GM12878 (cell line): ENCODE data around the gene KCNIP2. TPM values are rescaled to one million over a fixed set of nuclear protein-coding genes. Genes with fewer than 3 reads are reported as not detected.

Experiments
- ATAC-seq: fragments of 200-7000 bp; cut with Tn5 transposase; 3 replicates; pipeline ENCODE4 v1.9.1; 2020; ENCODE audit warnings: mild to moderate bottlenecking, moderate library complexity
- BruUV-seq: library from RNA; stranded (reverse); fragments of 400-500 nt; replicated peaks from 2 replicates; lab custom pipeline; 2021; lab: Mats Ljungman, UMichigan
- CTCF ChIA-PET: fragments of 300-600 bp; sonication (Branson Sonifier 250); formaldehyde crosslinking; extraction: SDS; loops from one replicate; lab custom pipeline; 2021; ENCODE audit warnings: inconsistent platforms; lab: Yijun Ruan, JAX
- POLR2A ChIA-PET: fragments of 350-600 bp; formaldehyde crosslinking; extraction: SDS; loops from one replicate; lab custom pipeline; 2021; ENCODE audit warnings: inconsistent platforms; lab: Charles Lee
- RAD21 ChIA-PET: fragments of 300-600 bp; sonication (Branson Sonifier 250); formaldehyde crosslinking; loops from one replicate; lab custom pipeline; 2023; ENCODE audit warnings: antibody characterized with exemption; ENCODE audit not compliant: unreplicated experiment; lab: Charles Lee
- SMC1A ChIA-PET: fragments of 300-600 bp; sonication (Branson Sonifier 250); formaldehyde crosslinking; loops from one replicate; lab custom pipeline; 2023; ENCODE audit not compliant: unreplicated experiment, uncharacterized antibody; lab: Charles Lee
- DNase-seq: peaks from one replicate; pipeline ENCODE4 v3.0.0-alpha.2; 2011; ENCODE audit warnings: low read depth, low spot score
- FAIRE-seq: peaks from 3 replicates; lab custom pipeline; 2011; peaks lifted over from hg19 to GRCh38; lab: Jason Lieb, UNC
- H2AFZ ChIP-seq: 2 replicates; pipeline ENCODE4 v1.6.0; 2011; ENCODE audit warnings: low read depth, low read length, control low read depth; ENCODE audit not compliant: control insufficient read depth
- H3K27ac ChIP-seq: 2 replicates; pipeline ENCODE4 v1.5.1; 2011; ENCODE audit warnings: control low read depth; ENCODE audit not compliant: control insufficient read depth, insufficient read depth
- H3K27me3 ChIP-seq, 2 experiments: replicated peaks in 1 of 2; 2 replicates each; pipeline versions ENCODE4 v1.6.0 to v1.6.1; 2011; ENCODE audit warnings: low read length in 1 of 2; ENCODE audit not compliant: control insufficient read depth in 2 of 2, insufficient read depth in 2 of 2
- H3K36me3 ChIP-seq, 2 experiments: 2 replicates each; pipeline ENCODE4 v1.5.1; 2011; ENCODE audit warnings: low read length in 1 of 2; ENCODE audit not compliant: control insufficient read depth in 2 of 2, insufficient read depth in 2 of 2
- H3K4me1 ChIP-seq: 2 replicates; pipeline ENCODE4 v1.6.1; 2011; ENCODE audit warnings: mild to moderate bottlenecking, low read length, moderate library complexity, mixed read lengths; ENCODE audit not compliant: control insufficient read depth, insufficient read depth
- H3K4me2 ChIP-seq: 2 replicates; pipeline ENCODE4 v1.6.0; 2011; ENCODE audit warnings: control low read depth; ENCODE audit not compliant: control insufficient read depth, insufficient read depth
- H3K4me3 ChIP-seq: fragments of 200-600 bp; sonication (generic); 2 replicates; pipeline ENCODE4 v1.5.1; 2016
- H3K79me2 ChIP-seq: 2 replicates; pipeline ENCODE4 v1.6.0; 2011; ENCODE audit warnings: low read length; ENCODE audit not compliant: control insufficient read depth, insufficient read depth
- H3K9ac ChIP-seq: 2 replicates; pipeline ENCODE4 v1.8.0; 2011; ENCODE audit warnings: low read length, control low read depth, mixed read lengths; ENCODE audit not compliant: control insufficient read depth, insufficient read depth
- H3K9me3 ChIP-seq: replicated peaks from 3 replicates; pipeline ENCODE4 v1.5.1; 2011; ENCODE audit warnings: mild to moderate bottlenecking, low read length; ENCODE audit not compliant: control insufficient read depth, insufficient read depth
- H4K20me1 ChIP-seq: 2 replicates; pipeline ENCODE4 v1.6.0; 2011; ENCODE audit not compliant: control insufficient read depth, insufficient read depth
- ATF7 ChIP-seq: fragments of 450-650 bp; IDR thresholded peaks from 2 replicates; pipeline ENCODE4 v1.6.1; 2016; ENCODE audit warnings: low read depth, mild to moderate bottlenecking
- BMI1 ChIP-seq: fragments of 450-650 bp; IDR thresholded peaks from 2 replicates; pipeline ENCODE4 v1.6.1; 2016; ENCODE audit warnings: mild to moderate bottlenecking, moderate library complexity, borderline replicate concordance
- BRCA1 ChIP-seq: IDR thresholded peaks from 2 replicates; pipeline ENCODE4 v1.6.1; 2011; ENCODE audit warnings: low read depth, low read length, improper control_type of control experiment
- CBX3 ChIP-seq: fragments of 200-600 bp; sonication (generic); IDR thresholded peaks from 2 replicates; pipeline ENCODE4 v1.6.1; 2016; ENCODE audit warnings: low read depth, borderline replicate concordance
- CBX5 ChIP-seq: sonication (generic); IDR thresholded peaks from 2 replicates; pipeline ENCODE4 v1.6.1; 2016; ENCODE audit warnings: low read depth, moderate library complexity, mild to moderate bottlenecking, inconsistent platforms
- HDGF ChIP-seq: fragments of 450-650 bp; IDR thresholded peaks from 2 replicates; pipeline ENCODE4 v1.6.1; 2016; ENCODE audit warnings: antibody characterized with exemption
- NFXL1 ChIP-seq: fragments of 450-650 bp; IDR thresholded peaks from 2 replicates; pipeline ENCODE4 v1.6.1; 2017; ENCODE audit warnings: antibody characterized with exemption, mild to moderate bottlenecking, borderline replicate concordance
- PAX8 ChIP-seq: fragments of 450-650 bp; IDR thresholded peaks from 2 replicates; pipeline ENCODE4 v1.6.1; 2017; ENCODE audit warnings: mild to moderate bottlenecking, moderate library complexity
- POU2F2 ChIP-seq: IDR thresholded peaks from 3 replicates; pipeline ENCODE4 v1.6.1; 2011; ENCODE audit warnings: low read depth, mild to moderate bottlenecking, low read length, borderline replicate concordance
- RCOR1 ChIP-seq: conservative IDR thresholded peaks from 2 replicates; pipeline ENCODE4 v1.6.1; 2012; ENCODE audit warnings: low read depth, low read length, improper control_type of control experiment
- RELA ChIP-seq: fragments of 450-650 bp; IDR thresholded peaks from 2 replicates; pipeline ENCODE4 v1.8.0; 2014; ENCODE audit warnings: borderline replicate concordance; ENCODE audit not compliant: partially characterized antibody
- RFX5 ChIP-seq: IDR thresholded peaks from 2 replicates; pipeline ENCODE4 v1.6.1; 2011; ENCODE audit warnings: low read depth, low read length, improper control_type of control experiment
- RUNX3 ChIP-seq: IDR thresholded peaks from 2 replicates; pipeline ENCODE4 v1.6.1; 2012; ENCODE audit warnings: low read length, inconsistent platforms
- SMAD1 ChIP-seq: fragments of 450-650 bp; IDR thresholded peaks from 2 replicates; pipeline ENCODE4 v1.6.1; 2018; ENCODE audit warnings: mild to moderate bottlenecking, low read depth; ENCODE audit not compliant: partially characterized antibody
- SMC3 ChIP-seq: IDR thresholded peaks from 2 replicates; pipeline ENCODE4 v1.6.1; 2011; ENCODE audit warnings: low read length, improper control_type of control experiment, borderline replicate concordance
- TCF7 ChIP-seq: IDR thresholded peaks from 2 replicates; pipeline ENCODE4 v1.6.1; 2014; ENCODE audit warnings: antibody characterized with exemption, borderline replicate concordance
- ZNF217 ChIP-seq: fragments of 450-650 bp; IDR thresholded peaks from 2 replicates; pipeline ENCODE4 v1.6.1; 2017; ENCODE audit warnings: antibody characterized with exemption, mild to moderate bottlenecking
- ZNF274 ChIP-seq: IDR thresholded peaks from one replicate; pipeline ENCODE4 v1.8.0; 2011; ENCODE audit not compliant: insufficient read length, insufficient read depth
- WGBS: methylation state at CpG from one replicate; pipeline ENCODE4 v1.1.6; 2016; ENCODE audit warnings: low lambda C conversion rate; ENCODE audit not compliant: insufficient replicate concordance, insufficient coverage; ENCODE audit errors: missing lambda C conversion rate; 5-methylcytosine and 5-hydroxymethylcytosine counted together
- in situ Hi-C: fragments of 300-500 bp; cut with MboI; formaldehyde crosslinking; loops from 9 replicates; pipeline ENCODE4 v1.14.3; 2018; ENCODE audit warnings: mixed read lengths
- intact Hi-C: fragments of 100-400 bp; cut with micrococcal nuclease; formaldehyde crosslinking; loops from one replicate; pipeline ENCODE4 v1.14.2; 2022; ENCODE audit not compliant: unreplicated experiment
- polyA plus RNA-seq, 11 experiments: library from polyadenylated mRNA; depleted of rRNA in 4 of 11; unstranded in 6 of 11; stranded (reverse) in 5 of 11; fragments of >200 nt; fragmentation: Nextera tagmentation in 4 of 11; fragmentation: Illumina TruSeq in 1 of 11; extraction: Ambion mirVana in 4 of 11; extraction: Trizol in 1 of 11; gene quantifications; 1 replicate in 1 of 11; 2 replicates in 10 of 11; pipeline versions ENCODE4 v1.2.1 to v1.2.3, GENCODE V29; 2011 to 2016; ENCODE audit warnings: inconsistent platforms in 2 of 11, missing spikeins in 2 of 11, low read depth in 1 of 11
- total RNA-seq, 4 experiments: library from RNA; depleted of rRNA in 3 of 4; stranded (reverse); fragments of >200 nt in 3 of 4; fragmentation: Illumina TruSeq in 1 of 4; extraction: Trizol in 1 of 4; gene quantifications; 2 replicates each; pipeline versions ENCODE4 v1.2.1 to v1.2.3, GENCODE V29; 2013 to 2021
- TF ChIP-seq, protein P1 (sequence below): fragments of 450-650 bp; IDR thresholded peaks from 2 replicates; pipeline ENCODE4 v1.6.1; 2018; ENCODE audit warnings: mild to moderate bottlenecking, low read depth, moderate library complexity; ENCODE audit not compliant: partially characterized antibody

KCNIP2 gene
- total and polyA plus RNA-seq, 10 of the 15 experiments (the other 5 are each of a cell fraction or from before 2014, with no cell fraction given), result 0.46 to 4.3 (median 1.7) TPM

DNA sequence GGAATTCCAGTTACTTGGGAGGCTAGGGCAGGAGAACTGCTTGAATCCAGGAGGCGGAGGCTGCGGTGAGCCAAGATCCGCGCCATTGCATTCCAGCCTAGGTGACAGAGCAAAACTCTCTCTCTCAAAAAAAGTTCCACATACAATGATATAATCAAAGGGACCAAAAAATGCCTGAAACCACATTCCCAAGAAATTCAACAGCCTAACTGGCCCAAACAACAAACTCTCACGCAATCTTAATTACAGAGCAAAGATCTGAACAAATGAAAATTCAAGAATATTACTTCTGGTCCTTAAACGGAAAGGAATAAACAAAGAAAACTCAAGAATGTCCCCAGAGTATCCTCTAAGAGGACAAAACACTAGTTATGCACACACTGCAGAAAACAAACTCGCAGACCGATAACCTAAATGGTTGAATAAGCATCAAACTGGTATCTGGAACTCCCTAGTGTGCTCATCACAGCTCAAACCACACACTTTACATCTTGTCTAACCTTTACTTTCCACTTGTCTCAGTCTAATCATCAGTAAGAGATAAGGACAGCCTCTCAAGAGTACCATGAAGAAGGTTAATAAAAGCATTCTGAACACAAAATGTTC, 29.0 kb downstream of the KCNIP2 start:
- DNase-seq, result no peak
- RAD21 ChIA-PET, result interaction anchor here (0.6 to 1.9 kb wide), 6 partner anchors 15 to 258 kb away, joined by 3 to 7 read pairs (median 4); no protein-coding TSS in a partner anchor
- H3K79me2 ChIP-seq, result peaks cover 90% of the 10 kb centered on the region
- H3K27me3 ChIP-seq, result no peaks in the 10 kb centered on the region
- H4K20me1 ChIP-seq, result peaks cover 18% of the 10 kb centered on the region; the same call in 1 of the 2 replicates
- intact Hi-C loops, result no loop called here
- CTCF ChIA-PET, result interaction anchor here (0.7 to 3.8 kb wide), 7 partner anchors 19 to 212 kb away, joined by 3 to 15 read pairs (median 5); partner anchors contain the start of gene NPM3
- H3K4me2 ChIP-seq, result peak overlapping the region; percentile 68
- peak; percentile 86 for FAIRE-seq
- no peak overlapping the region for H2AFZ ChIP-seq
- 48% methylated on average over 8 of the region's 8 CpGs for WGBS
- peak; percentile 41 for ATAC-seq
- no peaks in the 10 kb centered on the region for H3K9me3 ChIP-seq
- in situ Hi-C loops, result no loop called here
- H3K4me3 ChIP-seq, result peak overlapping the region; percentile 81
- SMC1A ChIA-PET, result interaction anchor here (0.6 to 1.6 kb wide), 9 partner anchors 19 to 675 kb away, joined by 3 to 5 read pairs (median 3); no protein-coding TSS in a partner anchor
- POLR2A ChIA-PET, result interaction anchor here (0.6 to 1.3 kb wide), 4 partner anchors 25 to 774 kb away, joined by 3 to 4 read pairs (median 3); no protein-coding TSS in a partner anchor
- H3K4me1 ChIP-seq, result peaks cover 10% of the 10 kb centered on the region; the same call in 1 of the 2 replicates
- peak overlapping the region; percentile 96 for H3K9ac ChIP-seq
- TSS peak; percentile 10 for BruUV-seq
- peak overlapping the region; percentile 95 for H3K27ac ChIP-seq
- peaks cover 0 to 27% of the 10 kb centered on the region in 2 experiments; a peak in 3 of 4 replicates for H3K36me3 ChIP-seq
- TF ChIP-seq ZNF217, result no peak
- TF ChIP-seq BRCA1, result no peak
- TF ChIP-seq TCF7, result no peak
- TF ChIP-seq NFXL1, result no peak
- no peak for TF ChIP-seq RFX5
- TF ChIP-seq, protein P1, sequence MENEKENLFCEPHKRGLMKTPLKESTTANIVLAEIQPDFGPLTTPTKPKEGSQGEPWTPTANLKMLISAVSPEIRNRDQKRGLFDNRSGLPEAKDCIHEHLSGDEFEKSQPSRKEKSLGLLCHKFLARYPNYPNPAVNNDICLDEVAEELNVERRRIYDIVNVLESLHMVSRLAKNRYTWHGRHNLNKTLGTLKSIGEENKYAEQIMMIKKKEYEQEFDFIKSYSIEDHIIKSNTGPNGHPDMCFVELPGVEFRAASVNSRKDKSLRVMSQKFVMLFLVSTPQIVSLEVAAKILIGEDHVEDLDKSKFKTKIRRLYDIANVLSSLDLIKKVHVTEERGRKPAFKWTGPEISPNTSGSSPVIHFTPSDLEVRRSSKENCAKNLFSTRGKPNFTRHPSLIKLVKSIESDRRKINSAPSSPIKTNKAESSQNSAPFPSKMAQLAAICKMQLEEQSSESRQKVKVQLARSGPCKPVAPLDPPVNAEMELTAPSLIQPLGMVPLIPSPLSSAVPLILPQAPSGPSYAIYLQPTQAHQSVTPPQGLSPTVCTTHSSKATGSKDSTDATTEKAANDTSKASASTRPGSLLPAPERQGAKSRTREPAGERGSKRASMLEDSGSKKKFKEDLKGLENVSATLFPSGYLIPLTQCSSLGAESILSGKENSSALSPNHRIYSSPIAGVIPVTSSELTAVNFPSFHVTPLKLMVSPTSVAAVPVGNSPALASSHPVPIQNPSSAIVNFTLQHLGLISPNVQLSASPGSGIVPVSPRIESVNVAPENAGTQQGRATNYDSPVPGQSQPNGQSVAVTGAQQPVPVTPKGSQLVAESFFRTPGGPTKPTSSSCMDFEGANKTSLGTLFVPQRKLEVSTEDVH, result no peak
- TF ChIP-seq RELA, result no peak
- peak; percentile 46; the same call in 1 of the 3 replicates for TF ChIP-seq POU2F2
- no peak for TF ChIP-seq SMC3
- TF ChIP-seq CBX3, result no peak
- peak; percentile 19; the same call in 1 of the 2 replicates for TF ChIP-seq ATF7
- no peak for TF ChIP-seq SMAD1
- no peak for TF ChIP-seq BMI1
- TF ChIP-seq ZNF274, result no peak
- TF ChIP-seq RUNX3, result peak; percentile 82
- no peak for TF ChIP-seq HDGF
- TF ChIP-seq RCOR1, result no peak
- no peak for TF ChIP-seq PAX8
- no peak for TF ChIP-seq CBX5
